GM10248 (cell line): ENCODE data around the gene TULP3.

ENCODE experiments used
- CTCF ChIA-PET: fragments of 300-600 bp; sonication (Branson Sonifier 250); formaldehyde crosslinking; extraction: SDS; loops from one replicate; lab custom pipeline; 2021; ENCODE audit warnings: antibody characterized with exemption; lab: Yijun Ruan, JAX
- POLR2A ChIA-PET: fragments of 350-650 bp; sonication (Branson Sonifier 250); formaldehyde crosslinking; extraction: SDS; loops from one replicate; lab custom pipeline; 2020; ENCODE audit warnings: antibody characterized with exemption; lab: Yijun Ruan, JAX
- DNase-seq: peaks from one replicate; pipeline ENCODE4 v3.0.0; 2012; ENCODE audit errors: extremely low spot score
- CTCF ChIP-seq: IDR thresholded peaks from 2 replicates; pipeline ENCODE4 v1.5.1; 2012; ENCODE audit warnings: mild to moderate bottlenecking, low read depth; ENCODE audit errors: extremely low read depth, missing control alignments, control extremely low read depth

The TULP3 gene

GRCh38 chr12:2886768-2887450 lies 3.8 kb upstream of the TULP3 start:
- TF ChIP-seq CTCF: no peak
- DNase-seq: no peak
- ChIA-PET POLR2A (no interaction called here), CTCF (interaction anchor here (0.8 to 1.0 kb wide), 2 partner anchors 10 to 32 kb away, joined by 3 read pairs; partner anchors contain the start of genes FOXM1 and RHNO1)

- ChIA-PET CTCF (interaction anchor here (1.0 to 2.1 kb wide), 5 partner anchors 9 to 151 kb away, joined by 3 to 9 read pairs (median 7); no protein-coding TSS in a partner anchor), POLR2A (interaction anchor here (0.5 to 1.4 kb wide), 2 partner anchors 12 to 53 kb away, joined by 3 to 4 read pairs; no protein-coding TSS in a partner anchor)
- TF ChIP-seq CTCF: no peak
- no peak for DNase-seq
Observed at GRCh38 chr12:2890001-2890387, 697 bp upstream of the TULP3 start.

- DNase-seq: peak; percentile 27
- no peak for TF ChIP-seq CTCF
- POLR2A ChIA-PET: interaction anchor here (0.6 kb wide), 1 partner anchor 16 kb away, joined by 3 read pairs; no protein-coding TSS in a partner anchor
- CTCF ChIA-PET: interaction anchor here (1.3 to 2.1 kb wide), 2 partner anchors 16 to 37 kb away, joined by 3 to 7 read pairs; no protein-coding TSS in a partner anchor
Observed at GRCh38 chr12:2891240-2892053, 756 bp downstream of the TULP3 start.

- DNase-seq: no peak
- ChIA-PET CTCF (no interaction called here), POLR2A (interaction anchor here (0.6 kb wide), 1 partner anchor 16 kb away, joined by 3 read pairs; no protein-coding TSS in a partner anchor)
- TF ChIP-seq CTCF: no peak
Observed at GRCh38 chr12:2892246-2892645, 1.6 kb downstream of the TULP3 start.

- no peak for DNase-seq
- CTCF ChIA-PET: no interaction called here
- POLR2A ChIA-PET: no interaction called here
- no peak for TF ChIP-seq CTCF
Observed at GRCh38 chr12:2893007-2893406, 2.3 kb downstream of the TULP3 start.

GRCh38 chr12:2895051-2895451 lies 4.4 kb downstream of the TULP3 start:
- POLR2A ChIA-PET: no interaction called here

More at GRCh38 chr12:2895051-2895451, 4.4 kb downstream of the TULP3 start:
- DNase-seq: no peak
- CTCF ChIA-PET: interaction anchor here (2.3 kb wide), 1 partner anchor 11 kb away, joined by 11 read pairs; no protein-coding TSS in a partner anchor
- TF ChIP-seq CTCF: no peak
